ENCODE data around the gene NLRP12. TPM values are rescaled to one million over a fixed set of nuclear protein-coding genes. Genes with fewer than 3 reads are reported as not detected.

NLRP12 gene
- polyA plus RNA-seq, 1 of the 3 experiments (the other 2 are of a cell fraction): 0.02 TPM

DNA sequence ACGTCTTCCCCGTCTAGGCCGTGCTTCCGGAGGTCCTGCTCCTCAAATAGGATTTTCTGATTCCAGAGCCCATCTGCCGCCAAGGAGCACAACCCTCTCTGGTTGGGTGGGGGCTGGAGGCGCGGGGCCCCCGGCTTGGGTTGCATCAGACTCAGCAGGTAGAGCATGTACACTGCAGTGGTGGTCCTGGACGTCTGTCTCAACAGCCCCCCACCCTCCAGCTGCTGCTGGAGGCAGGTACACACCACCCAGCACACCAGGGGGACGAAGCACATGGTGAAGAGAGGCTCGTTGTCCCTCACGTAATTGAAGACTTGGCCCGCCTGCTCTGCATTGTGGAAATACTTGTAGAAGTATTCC, 13.9 kb downstream of the NLRP12 start:
- no peaks in the 10 kb centered on the region for H3K4me1 ChIP-seq (ENCODE audit: control insufficient read depth in 1 of 2, insufficient read depth in 2 of 2, low read depth in 1 of 2, low read length in 1 of 2)
- CTCF ChIA-PET: interaction anchor here (0.7 to 5.1 kb wide), 14 partner anchors 11 to 227 kb away, joined by 3 to 54 read pairs (median 4); no protein-coding TSS in a partner anchor
- no peaks in the 10 kb centered on the region for H3F3A ChIP-seq (replicated peaks; ENCODE audit: insufficient read depth)
- no peak overlapping the region for H3K4me3 ChIP-seq (ENCODE audit: low read depth in 2 of 2, low read length in 1 of 2)
- no peak for DNase-seq
- POLR2A ChIA-PET: no interaction called here
- H3K36me3 ChIP-seq (replicated peaks in 1 of 2; ENCODE audit: control insufficient read depth in 1 of 2, insufficient read depth in 2 of 2, low read length in 1 of 2): no peaks in the 10 kb centered on the region
- H3K79me2 ChIP-seq (ENCODE audit: insufficient read depth): no peaks in the 10 kb centered on the region
- no peak overlapping the region for H3K9ac ChIP-seq
- no peaks in the 10 kb centered on the region for H3K9me3 ChIP-seq
- no peak overlapping the region for H3K27ac ChIP-seq (ENCODE audit: low read depth in 2 of 2, low read length in 1 of 2)
- no peaks in the 10 kb centered on the region for H4K20me1 ChIP-seq (ENCODE audit: insufficient read depth)
- no peak overlapping the region for H3K4me2 ChIP-seq
- H2AFZ ChIP-seq (ENCODE audit: low read depth): no peak overlapping the region
- H3K27me3 ChIP-seq (ENCODE audit: insufficient read depth): peaks cover 34% of the 10 kb centered on the region
- no peaks in the 10 kb centered on the region for H3K9me2 ChIP-seq
- 55% methylated on average over 11 of the region's 13 CpGs for WGBS (ENCODE audit: low lambda C conversion rate)
- TF ChIP-seq FOXJ3 (CRISPR knock-in tag; IDR thresholded peaks at IDR 0.05): no peak

DNA sequence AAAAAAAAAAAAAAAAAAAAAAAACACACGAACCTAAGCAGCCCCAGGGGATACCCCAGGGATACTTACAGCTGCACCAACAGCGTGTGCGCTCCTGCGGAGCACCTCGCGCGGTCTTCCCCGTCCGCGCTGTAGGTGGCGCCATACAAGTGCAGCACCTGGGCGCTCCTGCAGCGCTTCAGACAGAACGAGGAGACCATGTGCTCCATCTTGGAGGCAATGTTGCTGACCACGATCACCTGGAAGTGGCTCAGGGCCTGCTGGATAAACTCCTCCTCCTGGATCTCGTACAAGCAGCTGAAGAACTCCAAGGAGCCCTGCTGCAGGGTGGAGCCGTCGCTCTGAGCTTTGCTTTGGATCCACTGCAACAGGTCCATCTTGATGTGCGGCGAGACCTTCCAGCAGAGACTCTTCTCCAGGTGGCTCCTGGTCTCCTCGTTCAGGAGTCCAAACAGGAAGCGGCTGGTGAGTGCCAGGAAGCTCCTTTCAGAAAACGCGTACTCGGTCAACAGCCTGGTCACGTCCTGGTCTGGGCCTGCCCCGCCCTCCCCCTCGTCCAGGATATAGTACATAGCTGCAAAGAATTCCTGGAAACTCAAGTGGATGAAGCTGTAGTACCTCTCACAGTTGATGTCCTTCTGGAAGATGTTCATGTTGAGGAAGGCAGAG, 14.5 kb downstream of the NLRP12 start:
- POLR2A ChIA-PET: no interaction called here
- WGBS (ENCODE audit: low lambda C conversion rate): 67% methylated on average over 17 of the region's 28 CpGs
- Histone ChIP-seq H3K4me3 (ENCODE audit: low read depth in 2 of 2, low read length in 1 of 2) (no peak overlapping the region), H3K9me2 (no peaks in the 10 kb centered on the region), H3K4me1 (ENCODE audit: control insufficient read depth in 1 of 2, insufficient read depth in 2 of 2, low read depth in 1 of 2, low read length in 1 of 2) (no peaks in the 10 kb centered on the region), H3K27me3 (ENCODE audit: insufficient read depth) (peaks cover 39% of the 10 kb centered on the region), H3K36me3 (replicated peaks in 1 of 2; ENCODE audit: control insufficient read depth in 1 of 2, insufficient read depth in 2 of 2, low read length in 1 of 2) (no peaks in the 10 kb centered on the region), H3K9ac (no peak overlapping the region), H3K9me3 (no peaks in the 10 kb centered on the region), H2AFZ (ENCODE audit: low read depth) (no peak overlapping the region), H3K4me2 (no peak overlapping the region), H4K20me1 (ENCODE audit: insufficient read depth) (no peaks in the 10 kb centered on the region), H3F3A (replicated peaks; ENCODE audit: insufficient read depth) (no peaks in the 10 kb centered on the region), H3K27ac (ENCODE audit: low read depth in 2 of 2, low read length in 1 of 2) (no peak overlapping the region), H3K79me2 (ENCODE audit: insufficient read depth) (no peaks in the 10 kb centered on the region)
- CTCF ChIA-PET: interaction anchor here (0.7 to 5.1 kb wide), 19 partner anchors 8 to 228 kb away, joined by 3 to 54 read pairs (median 4); no protein-coding TSS in a partner anchor
- peak; percentile 46 for DNase-seq
- TF ChIP-seq, protein P1, sequence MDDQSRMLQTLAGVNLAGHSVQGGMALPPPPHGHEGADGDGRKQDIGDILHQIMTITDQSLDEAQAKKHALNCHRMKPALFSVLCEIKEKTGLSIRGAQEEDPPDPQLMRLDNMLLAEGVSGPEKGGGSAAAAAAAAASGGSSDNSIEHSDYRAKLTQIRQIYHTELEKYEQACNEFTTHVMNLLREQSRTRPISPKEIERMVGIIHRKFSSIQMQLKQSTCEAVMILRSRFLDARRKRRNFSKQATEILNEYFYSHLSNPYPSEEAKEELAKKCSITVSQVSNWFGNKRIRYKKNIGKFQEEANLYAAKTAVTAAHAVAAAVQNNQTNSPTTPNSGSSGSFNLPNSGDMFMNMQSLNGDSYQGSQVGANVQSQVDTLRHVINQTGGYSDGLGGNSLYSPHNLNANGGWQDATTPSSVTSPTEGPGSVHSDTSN (IDR thresholded peaks at IDR 0.05): no peak
- TF ChIP-seq, protein P2, sequence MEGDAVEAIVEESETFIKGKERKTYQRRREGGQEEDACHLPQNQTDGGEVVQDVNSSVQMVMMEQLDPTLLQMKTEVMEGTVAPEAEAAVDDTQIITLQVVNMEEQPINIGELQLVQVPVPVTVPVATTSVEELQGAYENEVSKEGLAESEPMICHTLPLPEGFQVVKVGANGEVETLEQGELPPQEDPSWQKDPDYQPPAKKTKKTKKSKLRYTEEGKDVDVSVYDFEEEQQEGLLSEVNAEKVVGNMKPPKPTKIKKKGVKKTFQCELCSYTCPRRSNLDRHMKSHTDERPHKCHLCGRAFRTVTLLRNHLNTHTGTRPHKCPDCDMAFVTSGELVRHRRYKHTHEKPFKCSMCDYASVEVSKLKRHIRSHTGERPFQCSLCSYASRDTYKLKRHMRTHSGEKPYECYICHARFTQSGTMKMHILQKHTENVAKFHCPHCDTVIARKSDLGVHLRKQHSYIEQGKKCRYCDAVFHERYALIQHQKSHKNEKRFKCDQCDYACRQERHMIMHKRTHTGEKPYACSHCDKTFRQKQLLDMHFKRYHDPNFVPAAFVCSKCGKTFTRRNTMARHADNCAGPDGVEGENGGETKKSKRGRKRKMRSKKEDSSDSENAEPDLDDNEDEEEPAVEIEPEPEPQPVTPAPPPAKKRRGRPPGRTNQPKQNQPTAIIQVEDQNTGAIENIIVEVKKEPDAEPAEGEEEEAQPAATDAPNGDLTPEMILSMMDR (IDR thresholded peaks at IDR 0.05): peak; percentile 49
- no peak for TF ChIP-seq NRF1 (IDR thresholded peaks at IDR 0.05; ENCODE audit: low read depth, low read length)

DNA sequence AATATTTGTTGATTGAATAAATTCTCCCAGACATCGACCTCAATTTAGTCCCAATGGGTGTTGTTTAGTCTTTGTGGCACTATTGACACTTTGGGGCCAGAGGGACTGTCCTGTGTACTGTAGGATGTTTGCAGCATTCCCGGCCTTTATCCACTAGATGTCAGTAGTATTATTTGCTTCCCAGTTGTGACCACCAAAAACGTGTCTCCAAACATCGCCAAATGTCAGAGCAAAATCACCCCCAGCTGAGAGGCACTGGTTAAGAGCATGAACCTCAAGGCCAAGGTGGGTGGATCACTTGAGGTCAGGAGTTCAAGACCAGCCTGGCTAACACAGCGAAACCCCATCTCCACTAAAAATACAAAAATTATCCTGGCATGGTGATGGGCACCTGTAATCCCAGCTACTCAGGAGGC, 15.4 kb downstream of the NLRP12 start:
- Histone ChIP-seq H3K36me3 (replicated peaks in 1 of 2; ENCODE audit: control insufficient read depth in 1 of 2, insufficient read depth in 2 of 2, low read length in 1 of 2) (no peaks in the 10 kb centered on the region), H3K79me2 (ENCODE audit: insufficient read depth) (no peaks in the 10 kb centered on the region), H3K4me2 (no peak overlapping the region), H3K27me3 (ENCODE audit: insufficient read depth) (peaks cover 39% of the 10 kb centered on the region), H3K27ac (ENCODE audit: low read depth in 2 of 2, low read length in 1 of 2) (no peak overlapping the region), H3K9ac (no peak overlapping the region), H3F3A (replicated peaks; ENCODE audit: insufficient read depth) (no peaks in the 10 kb centered on the region), H3K4me3 (ENCODE audit: low read depth in 2 of 2, low read length in 1 of 2) (peak overlapping the region in 1 of 2 experiments; percentile 52; a peak in 1 of 4 replicates), H3K9me3 (no peaks in the 10 kb centered on the region), H2AFZ (ENCODE audit: low read depth) (no peak overlapping the region), H4K20me1 (ENCODE audit: insufficient read depth) (no peaks in the 10 kb centered on the region), H3K9me2 (no peaks in the 10 kb centered on the region), H3K4me1 (ENCODE audit: control insufficient read depth in 1 of 2, insufficient read depth in 2 of 2, low read depth in 1 of 2, low read length in 1 of 2) (no peaks in the 10 kb centered on the region)
- ChIA-PET CTCF (interaction anchor here (0.6 to 5.1 kb wide), 15 partner anchors 9 to 271 kb away, joined by 3 to 54 read pairs (median 4); no protein-coding TSS in a partner anchor), POLR2A (no interaction called here)
- peak; percentile 49 for DNase-seq
- WGBS (ENCODE audit: low lambda C conversion rate): 12% methylated on average over 5 of the region's 5 CpGs
- TF ChIP-seq SMC3 (IDR thresholded peaks at IDR 0.05; ENCODE audit: low read depth, low read length) (peak; percentile 59), FOXM1 (IDR thresholded peaks at IDR 0.05; ENCODE audit: low read depth) (no peak), YY1 (IDR thresholded peaks at IDR 0.05; ENCODE audit: low read depth) (no peak), RAD21 (IDR thresholded peaks at IDR 0.05; ENCODE audit: low read length) (peak; percentile 79), ELF1 (IDR thresholded peaks at IDR 0.05) (no peak), SIN3A (IDR thresholded peaks at IDR 0.05; ENCODE audit: borderline replicate concordance, low read depth, low read length) (no peak)
- TF ChIP-seq, protein P3, sequence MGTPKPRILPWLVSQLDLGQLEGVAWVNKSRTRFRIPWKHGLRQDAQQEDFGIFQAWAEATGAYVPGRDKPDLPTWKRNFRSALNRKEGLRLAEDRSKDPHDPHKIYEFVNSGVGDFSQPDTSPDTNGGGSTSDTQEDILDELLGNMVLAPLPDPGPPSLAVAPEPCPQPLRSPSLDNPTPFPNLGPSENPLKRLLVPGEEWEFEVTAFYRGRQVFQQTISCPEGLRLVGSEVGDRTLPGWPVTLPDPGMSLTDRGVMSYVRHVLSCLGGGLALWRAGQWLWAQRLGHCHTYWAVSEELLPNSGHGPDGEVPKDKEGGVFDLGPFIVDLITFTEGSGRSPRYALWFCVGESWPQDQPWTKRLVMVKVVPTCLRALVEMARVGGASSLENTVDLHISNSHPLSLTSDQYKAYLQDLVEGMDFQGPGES (IDR thresholded peaks at IDR 0.05; ENCODE audit: low read depth, low read length): no peak
- TF ChIP-seq, protein P4, sequence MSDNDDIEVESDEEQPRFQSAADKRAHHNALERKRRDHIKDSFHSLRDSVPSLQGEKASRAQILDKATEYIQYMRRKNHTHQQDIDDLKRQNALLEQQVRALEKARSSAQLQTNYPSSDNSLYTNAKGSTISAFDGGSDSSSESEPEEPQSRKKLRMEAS (IDR thresholded peaks at IDR 0.05; ENCODE audit: low read depth): no peak
- TF ChIP-seq, protein P5, sequence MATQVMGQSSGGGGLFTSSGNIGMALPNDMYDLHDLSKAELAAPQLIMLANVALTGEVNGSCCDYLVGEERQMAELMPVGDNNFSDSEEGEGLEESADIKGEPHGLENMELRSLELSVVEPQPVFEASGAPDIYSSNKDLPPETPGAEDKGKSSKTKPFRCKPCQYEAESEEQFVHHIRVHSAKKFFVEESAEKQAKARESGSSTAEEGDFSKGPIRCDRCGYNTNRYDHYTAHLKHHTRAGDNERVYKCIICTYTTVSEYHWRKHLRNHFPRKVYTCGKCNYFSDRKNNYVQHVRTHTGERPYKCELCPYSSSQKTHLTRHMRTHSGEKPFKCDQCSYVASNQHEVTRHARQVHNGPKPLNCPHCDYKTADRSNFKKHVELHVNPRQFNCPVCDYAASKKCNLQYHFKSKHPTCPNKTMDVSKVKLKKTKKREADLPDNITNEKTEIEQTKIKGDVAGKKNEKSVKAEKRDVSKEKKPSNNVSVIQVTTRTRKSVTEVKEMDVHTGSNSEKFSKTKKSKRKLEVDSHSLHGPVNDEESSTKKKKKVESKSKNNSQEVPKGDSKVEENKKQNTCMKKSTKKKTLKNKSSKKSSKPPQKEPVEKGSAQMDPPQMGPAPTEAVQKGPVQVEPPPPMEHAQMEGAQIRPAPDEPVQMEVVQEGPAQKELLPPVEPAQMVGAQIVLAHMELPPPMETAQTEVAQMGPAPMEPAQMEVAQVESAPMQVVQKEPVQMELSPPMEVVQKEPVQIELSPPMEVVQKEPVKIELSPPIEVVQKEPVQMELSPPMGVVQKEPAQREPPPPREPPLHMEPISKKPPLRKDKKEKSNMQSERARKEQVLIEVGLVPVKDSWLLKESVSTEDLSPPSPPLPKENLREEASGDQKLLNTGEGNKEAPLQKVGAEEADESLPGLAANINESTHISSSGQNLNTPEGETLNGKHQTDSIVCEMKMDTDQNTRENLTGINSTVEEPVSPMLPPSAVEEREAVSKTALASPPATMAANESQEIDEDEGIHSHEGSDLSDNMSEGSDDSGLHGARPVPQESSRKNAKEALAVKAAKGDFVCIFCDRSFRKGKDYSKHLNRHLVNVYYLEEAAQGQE (IDR thresholded peaks at IDR 0.05; ENCODE audit: low read depth, low read length): no peak
